Activated B cell treated with CpG ODN at 0.5 μM for 24 hours (primary cell): ENCODE measurements around the gene RNF220. TPM values are rescaled to one million over a fixed set of nuclear protein-coding genes. Genes with fewer than 3 reads are reported as not detected.

Experiments
- ATAC-seq: fragments of 200-7000 bp; cut with Tn5 transposase; one replicate; pipeline ENCODE4 v1.10.0; 2021; ENCODE audit warnings: low read depth, mild to moderate bottlenecking, moderate library complexity
- CTCF ChIA-PET: fragments of 350-600 bp; sonication (Branson Sonifier 250); formaldehyde crosslinking; loops from one replicate; lab custom pipeline; 2021; ENCODE audit warnings: antibody characterized with exemption; lab: Charles Lee
- POLR2A ChIA-PET: fragments of 350-600 bp; sonication (Branson Sonifier 250); formaldehyde crosslinking; loops from one replicate; lab custom pipeline; 2021; ENCODE audit warnings: antibody characterized with exemption; lab: Charles Lee
- DNase-seq: peaks from one replicate; pipeline ENCODE4 v3.0.0; 2022
- H3K27ac Mint-ChIP-seq: one replicate; pipeline ENCODE4 v1.8.0; 2020; ENCODE audit warnings: mixed read lengths
- H3K27me3 Mint-ChIP-seq: one replicate; pipeline ENCODE4 v1.8.0; 2021; ENCODE audit warnings: mixed read lengths
- H3K36me3 Mint-ChIP-seq: one replicate; pipeline ENCODE4 v1.8.0; 2021; ENCODE audit warnings: low read depth, mixed read lengths
- H3K4me1 Mint-ChIP-seq: one replicate; pipeline ENCODE4 v1.8.0; 2021; ENCODE audit warnings: mixed read lengths
- H3K4me3 Mint-ChIP-seq: one replicate; pipeline ENCODE4 v1.8.0; 2020; ENCODE audit warnings: mild to moderate bottlenecking, mixed read lengths
- H3K9me3 Mint-ChIP-seq: one replicate; pipeline ENCODE4 v1.8.0; 2020; ENCODE audit warnings: mixed read lengths
- intact Hi-C: fragments of 100-400 bp; cut with micrococcal nuclease; formaldehyde crosslinking; loops from one replicate; pipeline ENCODE4 v1.15.1; 2024
- total RNA-seq: library from RNA; stranded (reverse); gene quantifications from 2 replicates; pipeline ENCODE4 v1.2.3, GENCODE V29; 2022
- TF ChIP-seq, protein P1 (sequence below): fragments of 200-600 bp; IDR thresholded peaks from one replicate; pipeline ENCODE4 v1.8.0; 2022; ENCODE audit warnings: antibody characterized with exemption, mild to moderate bottlenecking

Gene RNF220
- total RNA-seq, 1 donor from 2014 or later, result 103 TPM

DNA sequence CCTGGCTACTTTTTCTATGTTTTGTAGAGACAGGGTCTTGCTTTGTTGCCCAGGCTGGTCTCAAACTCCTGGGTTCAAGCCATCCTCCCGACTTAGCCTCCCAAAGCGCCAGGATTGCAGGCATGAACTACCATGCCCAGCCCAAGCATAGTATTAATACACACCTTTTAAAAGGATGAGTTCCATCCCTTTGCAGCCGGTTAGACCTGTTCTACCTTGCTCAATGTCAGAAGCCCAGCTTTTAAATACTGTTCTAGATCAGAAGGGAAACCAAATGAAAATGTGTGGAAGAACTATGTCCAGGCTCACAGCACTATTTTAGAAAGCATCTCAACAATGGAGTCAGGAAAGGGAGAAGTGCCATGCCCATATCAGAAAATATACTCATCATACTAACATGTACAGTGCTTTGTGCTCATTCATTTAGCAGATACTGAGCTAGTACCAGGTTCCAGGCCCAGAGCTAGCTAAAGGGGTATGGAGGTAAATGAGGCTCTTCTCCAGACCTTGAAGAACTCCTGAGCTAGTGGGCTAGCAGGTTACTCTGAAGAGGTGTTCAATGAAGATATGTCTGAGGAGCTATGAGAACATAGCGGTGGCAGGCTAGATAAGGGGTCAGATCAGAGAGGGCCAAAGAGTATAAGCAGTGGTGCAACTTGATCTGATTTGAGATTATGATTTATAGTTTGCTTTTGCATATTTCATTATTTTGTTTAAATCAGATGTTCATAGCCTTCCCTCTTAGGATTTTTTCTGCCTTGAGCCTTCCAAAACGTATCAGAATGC lies 78.2 kb downstream of the RNF220 start:
- H3K9me3 Mint-ChIP-seq, result no peaks in the 10 kb centered on the region
- no peak for DNase-seq
- TF ChIP-seq, protein P1, sequence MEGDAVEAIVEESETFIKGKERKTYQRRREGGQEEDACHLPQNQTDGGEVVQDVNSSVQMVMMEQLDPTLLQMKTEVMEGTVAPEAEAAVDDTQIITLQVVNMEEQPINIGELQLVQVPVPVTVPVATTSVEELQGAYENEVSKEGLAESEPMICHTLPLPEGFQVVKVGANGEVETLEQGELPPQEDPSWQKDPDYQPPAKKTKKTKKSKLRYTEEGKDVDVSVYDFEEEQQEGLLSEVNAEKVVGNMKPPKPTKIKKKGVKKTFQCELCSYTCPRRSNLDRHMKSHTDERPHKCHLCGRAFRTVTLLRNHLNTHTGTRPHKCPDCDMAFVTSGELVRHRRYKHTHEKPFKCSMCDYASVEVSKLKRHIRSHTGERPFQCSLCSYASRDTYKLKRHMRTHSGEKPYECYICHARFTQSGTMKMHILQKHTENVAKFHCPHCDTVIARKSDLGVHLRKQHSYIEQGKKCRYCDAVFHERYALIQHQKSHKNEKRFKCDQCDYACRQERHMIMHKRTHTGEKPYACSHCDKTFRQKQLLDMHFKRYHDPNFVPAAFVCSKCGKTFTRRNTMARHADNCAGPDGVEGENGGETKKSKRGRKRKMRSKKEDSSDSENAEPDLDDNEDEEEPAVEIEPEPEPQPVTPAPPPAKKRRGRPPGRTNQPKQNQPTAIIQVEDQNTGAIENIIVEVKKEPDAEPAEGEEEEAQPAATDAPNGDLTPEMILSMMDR, result no peak
- H3K4me1 Mint-ChIP-seq, result peaks cover 2% of the 10 kb centered on the region
- H3K27me3 Mint-ChIP-seq, result peaks cover 24% of the 10 kb centered on the region
- intact Hi-C loops, result no loop called here
- ChIA-PET POLR2A (no interaction called here), CTCF (no interaction called here)
- no peak overlapping the region for H3K27ac Mint-ChIP-seq
- no peaks in the 10 kb centered on the region for H3K36me3 Mint-ChIP-seq
- ATAC-seq, result no peak
- no peak overlapping the region for H3K4me3 Mint-ChIP-seq

DNA sequence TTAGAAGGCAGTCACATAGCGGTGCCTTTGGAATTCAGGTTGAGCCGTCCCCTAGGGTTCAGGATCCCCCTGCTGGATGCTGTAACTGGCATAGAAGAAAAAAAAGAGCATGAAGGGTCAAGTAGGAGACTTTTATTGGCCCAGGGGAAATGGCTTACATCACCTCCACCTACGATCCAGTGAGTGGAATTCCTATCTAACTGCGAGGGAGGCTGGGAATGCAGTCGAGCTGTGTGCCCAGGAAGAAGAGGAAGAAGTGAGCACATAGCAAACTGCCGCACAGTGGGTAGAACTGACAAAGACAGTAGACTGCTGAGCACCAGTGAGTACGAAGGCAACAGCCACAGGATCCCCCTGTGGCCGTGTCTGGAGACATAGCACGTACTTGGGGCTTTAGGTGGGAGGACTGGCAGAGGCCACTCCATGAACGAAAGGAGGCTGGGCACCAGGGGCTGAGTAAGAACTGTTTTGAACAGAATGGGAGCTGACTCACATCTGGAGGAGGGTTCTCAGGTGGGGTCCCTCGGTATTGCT lies 79.2 kb downstream of the RNF220 start:
- H3K9me3 Mint-ChIP-seq, result no peaks in the 10 kb centered on the region
- peaks cover 24% of the 10 kb centered on the region for H3K27me3 Mint-ChIP-seq
- DNase-seq (no peak), ATAC-seq (no peak)
- H3K36me3 Mint-ChIP-seq, result no peaks in the 10 kb centered on the region
- intact Hi-C loops, result no loop called here
- ChIA-PET CTCF (no interaction called here), POLR2A (no interaction called here)
- no peak overlapping the region for H3K4me3 Mint-ChIP-seq
- TF ChIP-seq, protein P1, result no peak
- peaks cover 2% of the 10 kb centered on the region for H3K4me1 Mint-ChIP-seq
- no peak overlapping the region for H3K27ac Mint-ChIP-seq

DNA sequence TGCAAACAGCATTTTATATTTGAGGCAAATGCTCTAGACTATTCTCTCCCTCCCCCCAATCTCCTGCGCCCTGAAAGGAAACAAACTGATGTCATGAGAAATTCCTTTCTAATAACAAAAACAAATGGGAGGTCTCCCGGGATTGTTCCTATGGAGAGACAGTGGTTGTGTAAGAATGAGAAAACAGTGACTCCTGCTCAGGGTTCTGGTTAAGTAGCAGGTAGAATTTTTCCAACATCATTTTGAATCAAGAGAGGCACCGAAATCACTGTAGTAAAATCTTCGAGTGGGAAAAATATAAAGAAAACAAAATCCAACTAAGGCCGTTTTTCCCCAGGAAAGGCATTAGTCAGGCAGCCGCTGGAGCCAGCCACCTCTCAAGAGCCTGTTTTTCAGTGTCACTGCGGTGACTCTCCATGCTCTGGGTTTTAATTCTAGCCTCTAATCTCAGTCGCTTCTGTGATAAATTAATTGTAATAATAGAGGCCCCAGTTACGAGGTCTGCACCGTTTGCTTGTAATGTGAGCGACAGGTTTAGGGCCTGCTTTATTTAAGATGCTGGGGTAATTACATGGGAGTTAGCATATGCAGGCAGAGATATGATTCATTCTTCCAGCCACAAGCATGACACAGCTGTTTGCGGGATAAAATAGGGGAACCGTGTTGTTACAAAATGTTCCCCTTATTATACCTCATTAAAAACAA lies 80.3 kb downstream of the RNF220 start:
- POLR2A ChIA-PET, result no interaction called here
- H3K27ac Mint-ChIP-seq, result no peak overlapping the region
- H3K27me3 Mint-ChIP-seq, result peaks cover 21% of the 10 kb centered on the region
- CTCF ChIA-PET, result no interaction called here
- TF ChIP-seq, protein P1, result no peak
- intact Hi-C loops, result no loop called here
- peak; percentile 45 for ATAC-seq
- H3K36me3 Mint-ChIP-seq, result no peaks in the 10 kb centered on the region
- peaks cover 2% of the 10 kb centered on the region for H3K4me1 Mint-ChIP-seq
- H3K4me3 Mint-ChIP-seq, result no peak overlapping the region
- no peak for DNase-seq
- H3K9me3 Mint-ChIP-seq, result no peaks in the 10 kb centered on the region

DNA sequence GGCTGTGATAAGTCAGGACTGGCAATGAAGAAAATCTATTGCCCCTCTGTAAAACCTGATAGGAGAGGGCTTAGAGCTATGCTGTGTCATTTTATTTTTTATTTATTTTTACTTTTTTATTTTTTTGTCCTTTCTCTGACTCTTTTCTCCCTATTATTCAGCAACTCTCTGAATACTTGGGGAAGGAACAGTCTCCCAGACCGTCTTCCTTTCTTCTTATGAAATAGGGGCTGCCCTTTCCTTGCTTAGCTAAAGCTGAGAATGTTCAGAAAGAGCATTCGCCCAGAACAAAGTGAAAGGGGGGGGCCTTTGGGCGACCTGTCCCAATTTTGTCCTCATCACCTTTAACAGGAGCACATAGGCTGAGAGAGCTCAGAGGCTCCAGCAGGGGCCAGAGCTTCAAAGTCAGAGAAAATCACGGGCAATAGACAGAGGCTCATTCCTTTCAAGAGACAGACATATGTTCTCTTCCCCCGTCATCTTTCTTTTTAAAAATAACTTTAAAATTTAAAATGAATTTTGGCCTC lies 80.9 kb downstream of the RNF220 start:
- Mint-ChIP-seq H3K27ac (no peak overlapping the region), H3K4me1 (peaks cover 2% of the 10 kb centered on the region), H3K27me3 (peaks cover 18% of the 10 kb centered on the region), H3K36me3 (no peaks in the 10 kb centered on the region), H3K9me3 (no peaks in the 10 kb centered on the region), H3K4me3 (no peak overlapping the region)
- POLR2A ChIA-PET, result no interaction called here
- intact Hi-C loops, result no loop called here
- TF ChIP-seq, protein P1, result no peak
- CTCF ChIA-PET, result no interaction called here
- DNase-seq, result no peak
- ATAC-seq, result no peak

DNA sequence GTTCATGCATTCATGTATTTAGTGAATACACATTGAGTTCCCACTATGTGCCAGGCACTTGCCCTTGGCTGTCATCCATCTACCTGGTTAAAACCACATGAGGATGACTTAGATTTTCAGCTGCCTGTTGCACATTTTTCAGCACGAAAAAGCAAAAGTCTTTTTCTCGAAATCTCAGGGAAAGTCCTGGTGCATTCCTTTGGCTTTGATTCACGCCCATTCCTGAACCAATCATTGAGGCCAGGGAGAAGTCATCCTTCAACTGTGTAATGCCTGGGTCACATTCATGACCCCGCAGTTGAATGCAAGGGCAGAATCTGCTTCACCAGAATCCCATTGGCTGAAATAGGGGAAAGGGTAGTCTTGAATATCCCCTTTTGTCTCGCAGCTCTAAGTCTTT lies 84.4 kb downstream of the RNF220 start:
- POLR2A ChIA-PET, result no interaction called here
- Mint-ChIP-seq H3K27me3 (peaks cover 10% of the 10 kb centered on the region), H3K4me1 (peaks cover 2% of the 10 kb centered on the region), H3K27ac (no peak overlapping the region), H3K36me3 (no peaks in the 10 kb centered on the region), H3K9me3 (peaks cover 2% of the 10 kb centered on the region), H3K4me3 (no peak overlapping the region)
- no peak for DNase-seq
- CTCF ChIA-PET, result no interaction called here
- TF ChIP-seq, protein P1, result no peak
- no peak for ATAC-seq
- intact Hi-C loops, result no loop called here
